Esophagus muscularis mucosa (tissue), 3 donors: ENCODE data around the gene MS4A18.
"Not testable (repeated sequence)": the region's sequence is repeated elsewhere in the genome, so short reads cannot be mapped to it uniquely, and the experiment has no call there.

Experiments
- CTCF ChIP-seq, 3 experiments: fragments of 200-600 bp in 2 of 3; fragments of 450-650 bp in 1 of 3; sonication (generic) in 2 of 3; IDR thresholded peaks; one replicate each; pipeline ENCODE4 v1.5.1; 2017 to 2019; ENCODE audit warnings: antibody characterized with exemption in 3 of 3, mild to moderate bottlenecking in 2 of 3, moderate library complexity in 1 of 3
- POLR2A ChIP-seq: fragments of 450-650 bp; IDR thresholded peaks from one replicate; pipeline ENCODE4 v1.6.1; 2017; ENCODE audit warnings: antibody characterized with exemption, moderate library complexity, mild to moderate bottlenecking, low read depth
- POLR2AphosphoS5 ChIP-seq, 2 donors: sonication (generic); formaldehyde crosslinking; IDR thresholded peaks; one replicate each; pipeline ENCODE4 v1.6.1; 2017; ENCODE audit warnings: antibody characterized with exemption in 2 of 2

- TF ChIP-seq POLR2AphosphoS5 (IDR thresholded peaks at IDR 0.05); POLR2A; CTCF (IDR thresholded peaks at IDR 0.05): not testable (repeated sequence)
These were observed 40.0 kb upstream of the MS4A18 start for GRCh38 chr11:60684541-60684848.
